IPS-NIHi7 (cell line): Measurements from ENCODE around the gene FKBP14.
A peak's percentile ranks its signal among the peaks of the same experiment; 100 is the strongest.

Source experiments
- DNase-seq: peaks from one replicate; pipeline ENCODE4 v3.0.0; 2012; ENCODE audit warnings: mixed read lengths; ENCODE audit errors: extremely low spot score

The FKBP14 gene

GRCh38 chr7:30034501-30034900, 8.0 kb upstream of the FKBP14 start:
- DNase-seq = no peak

DNA sequence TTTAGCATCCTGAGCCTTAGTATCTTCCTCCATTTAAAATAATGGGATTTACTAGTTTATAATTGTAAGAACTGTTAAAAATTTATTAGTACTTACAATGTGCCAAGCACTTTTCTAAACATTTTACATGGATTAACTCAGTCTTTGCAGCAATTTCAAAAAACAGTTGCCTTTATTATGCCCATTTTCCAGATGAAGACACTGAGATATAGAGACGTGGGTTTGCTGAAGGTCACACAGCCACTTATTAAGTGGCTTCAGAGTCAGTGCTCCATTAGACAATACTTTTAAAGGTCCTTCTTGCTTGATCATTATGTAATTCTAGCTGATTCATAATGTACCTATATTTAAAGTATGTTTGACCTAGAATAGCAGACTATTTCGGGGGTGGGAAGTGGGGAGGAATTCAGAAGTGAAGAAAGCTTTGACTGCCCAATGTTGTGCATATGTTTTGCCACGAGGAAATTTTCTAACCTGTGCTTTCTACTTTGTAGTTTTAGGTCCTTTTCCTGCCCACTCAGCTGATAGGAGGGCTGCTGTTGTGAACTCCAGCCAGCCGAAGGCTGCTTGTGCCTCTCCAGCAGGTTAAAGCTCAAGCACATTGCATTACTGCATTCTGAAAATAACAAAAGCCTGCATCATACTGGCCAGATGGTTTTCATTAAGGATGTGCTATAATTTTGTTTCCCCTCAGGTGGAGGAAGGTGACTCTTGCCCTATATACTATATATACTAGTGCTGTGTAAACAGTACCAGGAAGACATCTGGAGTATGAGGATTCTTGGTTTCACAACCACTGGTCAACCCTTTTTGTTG, 6.0 kb upstream of the FKBP14 start:
- DNase-seq = no peak

DNA sequence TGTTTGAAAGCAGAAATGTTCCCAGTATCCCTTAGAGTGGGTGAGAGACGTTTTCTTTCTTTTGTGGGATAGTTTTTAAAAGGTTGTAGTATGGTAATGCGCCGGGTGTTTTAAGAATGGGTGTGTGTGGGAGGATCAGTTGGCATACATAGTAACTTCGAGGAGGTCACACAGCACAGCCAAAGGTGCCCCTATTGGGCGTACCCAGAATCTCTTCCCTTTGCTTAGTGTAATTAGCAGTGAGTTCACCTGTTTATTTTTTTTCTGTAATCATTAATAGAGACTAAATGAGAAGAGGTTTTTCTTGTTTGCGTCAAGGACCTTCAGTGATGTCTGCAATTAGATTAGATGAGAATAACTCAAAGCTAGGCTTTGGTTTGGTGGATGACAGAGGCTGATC, 3.2 kb upstream of the FKBP14 start:
- DNase-seq = no peak

DNA sequence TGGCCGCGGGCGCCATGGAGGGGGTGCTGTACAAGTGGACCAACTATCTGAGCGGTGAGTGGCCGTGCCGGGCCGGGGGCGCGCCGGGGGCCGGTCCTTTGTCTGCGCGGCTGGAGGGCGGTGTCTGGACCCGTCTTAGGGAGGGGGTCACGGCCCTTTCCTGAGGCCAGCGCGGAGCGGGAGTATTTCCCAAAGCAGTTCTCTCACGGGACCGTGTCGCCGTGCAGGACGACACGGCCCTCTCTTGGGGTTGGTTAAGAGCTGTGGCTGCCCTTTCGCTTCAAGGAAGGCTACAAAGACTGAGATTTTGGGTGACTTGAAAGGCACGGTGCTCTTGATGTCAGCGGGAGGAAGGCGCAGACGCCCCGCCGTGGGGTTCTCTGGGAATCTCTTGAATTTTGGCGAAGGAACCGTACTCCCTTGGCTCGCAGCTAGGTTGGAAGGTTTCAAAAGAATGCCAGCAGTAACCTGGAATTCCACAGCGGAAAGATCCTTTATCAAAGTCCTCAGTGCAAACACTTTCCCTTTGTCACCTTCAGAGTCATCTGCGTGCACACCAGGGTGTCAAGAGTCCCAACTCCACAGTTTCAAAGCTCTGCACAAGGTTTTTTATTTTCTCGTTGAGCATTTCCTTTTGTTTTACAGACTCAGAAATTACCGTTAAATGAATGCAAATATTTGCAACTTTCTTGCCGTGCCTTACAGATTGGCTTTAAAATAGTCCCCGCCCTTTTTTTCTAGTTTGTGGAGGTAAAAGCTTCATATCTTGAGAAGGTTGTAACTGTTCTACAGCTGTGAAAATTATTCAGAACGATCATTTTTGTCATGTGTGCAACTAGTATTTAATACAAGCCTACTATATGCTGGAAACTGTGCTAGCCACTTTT, 2.5 kb upstream of the FKBP14 start:
- peak; percentile 57 for DNase-seq

DNA sequence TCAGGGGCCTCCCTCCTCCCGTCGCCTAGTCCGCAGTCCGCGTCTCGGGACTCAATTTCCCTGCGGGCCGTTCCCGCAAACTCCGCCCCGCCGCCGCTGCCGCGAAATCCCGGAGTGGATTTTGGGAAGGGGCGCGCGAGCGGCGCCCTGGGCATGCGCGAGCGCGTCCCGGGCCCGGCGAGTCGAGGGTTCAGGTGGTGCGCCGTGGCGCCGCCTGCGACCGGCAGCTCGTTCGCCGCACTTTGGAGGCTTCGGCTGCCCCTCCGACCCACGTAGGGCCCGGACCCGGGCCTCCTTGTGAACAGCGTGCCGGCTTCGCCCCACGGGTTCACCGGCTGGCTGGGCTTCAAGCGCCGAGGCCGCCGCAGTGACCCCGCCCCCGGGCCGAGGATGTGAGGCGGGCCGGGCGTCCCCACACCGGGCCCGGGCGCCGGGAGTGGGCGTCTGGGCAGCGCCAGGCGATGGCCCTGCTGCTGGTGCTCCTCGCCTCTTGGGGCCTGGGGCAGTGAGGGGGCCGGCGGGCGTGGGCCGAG, 1.8 kb upstream of the FKBP14 start, which contains the start of gene PLEKHA8:
Gene PLEKHA8 (plus strand): TSS at position 197 of the 533 bp plus-strand sequence. CDS start 351 bp downstream, outside the sequence.
- DNase-seq = peak; percentile 86

DNA sequence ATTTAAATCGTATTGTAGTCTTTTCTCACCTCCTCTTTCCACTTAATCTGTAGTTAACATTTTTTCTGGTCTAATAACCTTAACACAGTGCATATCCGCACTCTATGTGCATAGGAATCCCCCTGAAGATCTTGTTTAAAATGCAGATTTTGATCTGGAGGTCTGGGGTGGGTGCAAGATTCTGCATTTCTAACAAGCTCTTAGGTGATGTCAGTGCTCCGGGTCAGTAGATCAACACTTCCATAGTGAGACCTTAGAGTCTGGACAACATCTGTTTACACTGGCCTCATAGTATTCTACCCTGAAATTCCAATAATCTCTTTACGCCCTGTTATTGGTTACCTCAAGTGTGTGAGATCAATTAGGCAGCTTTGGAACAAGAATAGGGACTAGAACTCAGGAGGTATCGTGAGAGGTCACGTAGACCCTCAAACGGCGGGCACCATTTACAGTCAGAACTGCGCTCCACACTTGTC, 1.3 kb upstream of the FKBP14 start:
- DNase-seq = no peak

DNA sequence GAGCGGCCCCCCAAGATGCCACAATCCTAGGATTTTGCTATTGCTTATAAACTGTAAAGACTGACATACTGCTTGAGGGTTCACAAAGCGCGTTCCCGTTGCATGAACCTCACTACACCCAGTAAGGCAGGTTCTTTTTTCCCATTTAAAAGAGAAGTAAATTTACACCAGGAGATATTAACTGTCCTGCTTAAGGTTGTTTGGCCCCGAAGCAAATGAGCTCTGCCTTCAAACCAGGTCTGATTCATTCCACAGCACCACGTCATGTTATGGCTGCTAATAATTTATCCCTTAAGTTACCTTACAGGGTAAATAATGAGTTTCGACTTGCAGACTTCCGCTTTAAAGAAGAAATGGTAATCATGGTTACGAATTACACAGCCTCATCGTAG, 559 bp upstream of the FKBP14 start:
- DNase-seq = no peak

DNA sequence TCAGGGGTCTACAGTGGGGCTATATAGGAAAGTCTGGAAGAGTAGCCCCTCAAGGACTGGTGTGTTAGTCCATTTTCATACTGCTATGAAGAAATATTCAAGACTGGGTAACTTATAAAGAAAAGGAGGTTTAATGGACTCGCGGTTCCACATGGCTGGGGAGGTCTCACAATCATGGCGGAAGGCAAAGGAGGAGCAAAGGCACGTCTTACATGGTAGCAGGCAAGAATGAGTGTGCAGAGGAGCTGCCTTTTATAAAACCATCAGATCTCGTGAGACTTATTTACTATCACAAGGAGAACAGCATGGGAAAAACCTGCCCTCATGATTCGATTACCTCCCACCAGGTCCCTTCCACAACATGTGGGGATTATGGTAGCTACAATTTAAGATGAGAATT, 3.0 kb downstream of the FKBP14 start:
- DNase-seq = no peak

GRCh38 chr7:30022991-30023390, 3.5 kb downstream of the FKBP14 start:
- DNase-seq = no peak

DNA sequence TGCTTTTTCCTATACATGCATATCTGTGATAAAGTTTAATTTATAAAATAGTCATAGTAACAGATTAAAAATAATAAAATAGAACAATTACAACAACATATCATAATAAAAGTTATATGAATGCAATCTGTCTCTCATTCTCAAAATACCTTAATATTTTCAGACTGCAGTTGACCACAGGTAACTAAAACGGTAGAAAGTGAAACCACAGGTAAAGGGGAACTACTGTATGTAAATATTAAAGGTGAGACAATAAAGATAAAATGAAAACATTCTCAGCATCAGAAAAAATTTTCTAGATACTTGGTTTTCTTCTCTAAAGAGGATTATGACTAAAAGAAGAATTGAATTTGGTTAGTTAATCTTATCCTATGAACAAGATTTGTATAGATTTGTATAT, 6.0 kb downstream of the FKBP14 start:
- DNase-seq = no peak

- no peak for DNase-seq
These were observed 6.5 kb downstream of the FKBP14 start for GRCh38 chr7:30019960-30020359.

GRCh38 chr7:30019387-30019786, 7.1 kb downstream of the FKBP14 start:
- no peak for DNase-seq

DNA sequence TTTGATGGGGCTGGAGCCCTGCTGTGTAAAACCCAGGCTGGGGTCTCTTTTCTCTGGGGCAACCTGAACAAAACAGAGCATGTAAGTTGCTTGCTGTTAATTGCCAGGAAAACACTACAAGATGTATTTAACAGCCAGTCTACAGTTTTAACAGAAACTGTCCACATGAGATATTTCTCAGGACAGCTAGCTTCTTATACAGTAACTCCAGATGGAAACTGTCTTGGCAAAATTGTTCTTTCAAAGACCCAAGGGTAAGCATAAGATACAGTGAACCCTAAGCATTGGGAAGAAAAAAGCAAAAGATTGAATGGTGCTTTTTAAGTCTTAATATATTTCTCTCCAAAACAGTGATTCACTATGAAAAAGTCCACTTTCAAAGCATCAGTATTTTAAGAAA, 8.1 kb downstream of the FKBP14 start:
- no peak for DNase-seq

GRCh38 chr7:30012757-30013156, 13.7 kb downstream of the FKBP14 start:
- DNase-seq = no peak

DNA sequence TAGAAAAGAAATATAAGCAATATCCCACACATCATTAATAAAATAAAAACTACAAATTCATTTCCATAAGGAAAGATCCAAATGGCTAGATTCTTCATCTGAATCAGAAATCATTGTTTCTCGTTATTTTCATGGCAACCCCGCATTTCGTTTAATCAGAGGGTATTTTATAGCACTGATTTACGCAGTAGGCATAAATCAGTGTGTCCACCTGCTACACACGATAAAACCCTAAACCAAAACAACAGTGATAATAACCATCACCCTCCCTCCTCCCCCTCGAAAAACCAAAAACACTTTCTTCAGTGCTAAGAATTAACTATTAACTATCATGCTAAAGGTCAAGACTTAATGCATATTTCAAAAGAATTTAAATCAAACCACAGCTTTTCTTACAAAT, 16.5 kb downstream of the FKBP14 start:
- DNase-seq = no peak

DNA sequence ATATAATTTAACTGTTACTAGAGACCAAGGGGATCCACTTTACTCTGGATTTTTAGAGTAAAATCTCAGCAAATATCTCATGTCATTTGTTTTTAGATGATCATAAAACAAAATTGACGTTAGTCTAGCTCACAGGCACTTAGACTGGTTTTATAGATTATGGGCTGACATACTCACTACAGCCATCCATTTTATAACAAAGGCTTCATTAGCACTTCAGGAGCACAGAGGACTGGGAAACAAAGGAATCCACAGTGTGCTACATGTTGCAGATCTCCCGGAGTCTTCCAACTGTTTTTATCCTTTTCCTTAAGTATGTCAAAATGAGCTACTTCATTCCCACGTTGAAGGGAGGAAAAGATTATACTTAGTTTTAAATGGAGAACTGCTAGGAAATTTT, 21.0 kb downstream of the FKBP14 start:
- DNase-seq = no peak

DNA sequence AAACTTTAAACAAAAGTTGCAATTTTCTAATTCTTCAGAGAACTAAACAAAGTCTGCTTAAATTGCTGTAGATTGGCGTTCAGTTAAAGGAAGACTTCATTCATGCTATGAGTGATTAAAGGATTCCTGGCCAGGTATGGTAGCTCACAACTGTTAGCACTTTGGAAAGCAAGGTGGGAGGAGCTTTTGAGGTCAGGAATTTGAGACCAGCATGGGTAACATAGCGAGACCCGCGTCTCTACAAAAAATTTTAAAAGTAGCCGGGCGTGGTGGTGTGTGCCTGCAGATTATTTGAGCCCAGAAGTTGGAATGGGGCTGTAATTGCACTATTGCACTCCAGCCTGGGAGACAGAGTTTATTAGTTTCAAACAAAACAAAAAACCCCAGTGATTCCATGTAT, 23.4 kb downstream of the FKBP14 start:
- no peak for DNase-seq

DNA sequence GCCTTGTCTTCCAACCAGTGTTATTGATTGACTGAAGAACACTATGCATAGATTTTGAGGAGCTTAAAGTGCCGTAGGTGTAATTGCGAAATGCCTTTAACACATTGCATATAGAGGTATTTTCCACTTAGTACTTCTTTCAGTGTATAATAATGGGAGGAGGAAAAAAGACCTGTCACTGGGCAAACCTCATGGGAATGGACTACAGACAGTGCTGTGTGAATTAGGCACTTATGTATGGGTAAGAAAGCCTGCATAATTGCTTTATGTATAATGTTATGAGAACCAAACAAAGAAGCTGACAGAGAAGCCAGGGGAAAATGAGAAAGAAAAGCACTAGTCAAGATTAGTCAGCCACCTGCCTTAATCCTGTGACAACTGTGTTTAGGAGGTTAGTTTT, 24.5 kb downstream of the FKBP14 start:
- no peak for DNase-seq

DNA sequence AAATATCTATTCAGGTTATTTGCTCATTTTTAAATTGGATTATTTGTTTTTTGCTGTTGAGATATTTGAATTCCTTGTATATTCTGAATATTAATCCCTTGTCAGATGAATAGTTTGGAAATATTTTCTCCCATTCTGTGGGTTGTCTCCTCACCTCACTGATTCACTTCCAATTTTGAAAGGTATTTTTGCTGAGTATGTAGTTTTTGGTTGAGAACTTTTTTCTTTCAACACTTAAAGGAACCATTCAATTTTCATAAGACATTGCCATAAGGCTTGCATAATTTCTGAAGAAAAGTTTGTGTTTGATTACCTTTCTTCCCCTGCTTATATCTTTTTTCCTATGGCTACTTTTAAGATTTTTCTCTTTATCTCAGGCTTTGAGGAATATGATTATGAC, 28.0 kb downstream of the FKBP14 start:
- no peak for DNase-seq

DNA sequence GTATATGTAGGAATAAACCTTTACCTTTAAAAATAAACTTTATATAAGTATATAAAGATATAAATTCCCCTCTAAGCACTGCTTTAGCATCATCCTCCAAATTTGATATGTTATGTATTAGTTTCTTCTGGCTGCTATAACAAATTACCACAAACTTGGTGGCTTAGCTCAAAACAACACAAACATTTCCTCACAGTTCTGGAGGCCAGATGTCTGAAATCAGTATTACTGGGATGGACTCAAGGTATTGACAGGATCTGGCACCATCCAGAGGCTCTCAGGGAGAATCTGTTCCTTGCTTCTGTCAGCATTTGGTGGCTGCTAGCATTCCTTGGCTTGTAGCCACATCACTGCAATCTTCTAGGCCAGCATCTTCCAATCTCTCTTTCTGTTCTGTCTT, 30.2 kb downstream of the FKBP14 start:
- no peak for DNase-seq

DNA sequence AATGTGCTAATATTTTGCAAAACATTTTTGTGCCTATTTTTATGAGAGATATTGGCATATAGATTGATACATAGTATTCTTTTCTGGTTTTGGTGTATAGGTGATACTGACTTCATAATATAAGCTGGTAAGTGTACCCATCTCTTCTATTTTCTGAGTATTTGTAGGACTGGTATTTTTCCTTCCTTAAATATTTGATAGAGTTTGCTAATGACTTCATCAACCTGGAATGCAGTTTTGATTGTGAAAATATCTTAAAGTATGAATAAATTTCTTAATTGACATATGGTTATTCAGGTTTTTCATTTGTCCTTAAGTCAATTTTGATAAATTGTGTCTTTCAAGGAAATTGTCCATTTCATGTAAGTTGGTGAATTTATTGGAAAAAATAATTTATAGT, 30.9 kb downstream of the FKBP14 start:
- no peak for DNase-seq

GRCh38 chr7:29993140-29993539, 33.4 kb downstream of the FKBP14 start:
- no peak for DNase-seq

GRCh38 chr7:29991937-29992336, 34.6 kb downstream of the FKBP14 start:
- DNase-seq = no peak
